ENCODE results near the gene OPA1.

DNA sequence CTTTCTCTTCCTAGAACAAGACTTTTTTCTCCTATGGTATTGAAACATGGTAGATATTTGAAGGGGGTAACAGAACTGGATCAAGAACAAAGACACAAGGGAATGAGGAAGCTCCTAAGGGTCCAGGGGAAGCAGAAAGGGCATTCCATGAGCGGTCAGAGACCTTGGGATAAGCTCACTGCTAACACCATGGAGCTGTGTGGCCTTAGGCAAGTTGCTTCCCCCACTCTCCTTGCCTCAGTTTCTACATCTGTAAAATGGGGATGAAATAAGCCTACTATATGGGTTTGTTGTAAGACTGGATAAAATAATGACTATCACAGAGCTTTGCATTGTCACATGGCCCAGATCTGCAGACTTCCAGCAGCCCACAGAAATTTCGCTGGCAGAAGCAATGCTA lies 139.8 kb downstream of the OPA1 start:
- no peak for TF ChIP-seq ZNF274 (IDR thresholded peaks at IDR 0.05; ENCODE audit: low read depth, low read length)
- TF ChIP-seq YY1 (IDR thresholded peaks at IDR 0.05; ENCODE audit: insufficient read depth, insufficient read length) = no peak
